ENCODE data around the gene TARBP1.
"Not testable (repeated sequence)": the region's sequence is repeated elsewhere in the genome, so short reads cannot be mapped to it uniquely, and the experiment has no call there.

Gene TARBP1

DNA sequence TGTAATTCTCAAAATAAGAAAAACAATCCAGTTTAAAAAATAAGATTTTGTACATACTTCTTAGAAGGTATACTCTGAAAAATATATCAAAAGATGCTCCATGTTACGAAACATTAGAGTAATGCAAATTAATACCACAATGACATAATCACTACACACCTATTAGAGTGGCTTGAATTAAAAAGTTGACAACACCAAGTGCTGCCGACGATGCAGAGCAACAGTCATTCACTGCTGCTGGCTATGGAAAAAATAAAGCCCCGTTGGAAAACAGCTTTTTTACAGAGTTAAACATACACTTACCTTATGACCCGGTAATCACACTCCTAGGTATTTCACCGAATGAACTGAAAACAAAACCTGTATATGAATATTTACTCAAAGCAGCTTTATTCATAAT, 90.9 kb downstream of the TARBP1 start:
- no peak for DNase-seq (ENCODE audit: low read depth, low spot score)
- no peaks in the 10 kb centered on the region for H3K9me3 ChIP-seq (ENCODE audit: insufficient read depth, low read length)
- no peaks in the 10 kb centered on the region for H3K27me3 ChIP-seq (ENCODE audit: insufficient read depth, insufficient read length)
- H3K36me3 ChIP-seq (ENCODE audit: insufficient read depth, insufficient read length, low read length) = peaks cover 30% of the 10 kb centered on the region
- no peak for TF ChIP-seq SUZ12 (IDR thresholded peaks at IDR 0.05; ENCODE audit: extremely low read depth, insufficient read depth, insufficient read length)
- no peak for TF ChIP-seq YY1 (IDR thresholded peaks at IDR 0.05; ENCODE audit: insufficient read depth, insufficient read length)
- no peak for TF ChIP-seq ZNF274 (IDR thresholded peaks at IDR 0.05; ENCODE audit: low read depth, low read length)
- no peak overlapping the region for H3K9ac ChIP-seq (ENCODE audit: insufficient read length, low read depth)
- H3K4me1 ChIP-seq (ENCODE audit: insufficient read depth, insufficient read length) = no peaks in the 10 kb centered on the region
- no peak overlapping the region for H3K4me3 ChIP-seq (ENCODE audit: insufficient read length, low read depth)

DNA sequence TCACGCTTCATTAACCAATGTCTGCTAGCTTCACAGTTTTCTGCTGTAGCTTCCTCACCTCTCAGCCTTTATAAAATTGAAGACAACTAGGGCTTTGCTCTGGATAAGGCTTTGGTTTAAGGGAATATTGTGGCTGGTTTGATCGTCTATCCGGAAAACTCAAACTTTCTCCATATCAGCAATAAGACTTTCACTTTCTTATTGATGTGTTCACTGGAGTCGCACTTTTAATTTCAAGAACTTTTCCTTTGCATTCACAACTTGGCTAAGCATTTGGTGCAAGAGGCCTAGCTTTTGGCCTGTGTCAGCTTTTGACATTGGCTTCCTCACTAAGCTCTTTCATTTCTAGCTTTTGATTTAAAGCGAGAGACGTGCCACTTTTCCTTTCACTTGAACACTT, 92.9 kb downstream of the TARBP1 start:
- no peaks in the 10 kb centered on the region for H3K27me3 ChIP-seq (ENCODE audit: insufficient read depth, insufficient read length)
- no peak for DNase-seq (ENCODE audit: low read depth, low spot score)
- H3K9ac ChIP-seq (ENCODE audit: insufficient read length, low read depth) = no peak overlapping the region
- no peaks in the 10 kb centered on the region for H3K4me1 ChIP-seq (ENCODE audit: insufficient read depth, insufficient read length)
- TF ChIP-seq SUZ12 (IDR thresholded peaks at IDR 0.05; ENCODE audit: extremely low read depth, insufficient read depth, insufficient read length) = no peak
- TF ChIP-seq YY1 (IDR thresholded peaks at IDR 0.05; ENCODE audit: insufficient read depth, insufficient read length) = no peak
- TF ChIP-seq ZNF274 (IDR thresholded peaks at IDR 0.05; ENCODE audit: low read depth, low read length) = no peak
- H3K36me3 ChIP-seq (ENCODE audit: insufficient read depth, insufficient read length, low read length) = peaks cover 29% of the 10 kb centered on the region
- H3K9me3 ChIP-seq (ENCODE audit: insufficient read depth, low read length) = no peaks in the 10 kb centered on the region
- H3K4me3 ChIP-seq (ENCODE audit: insufficient read length, low read depth) = no peak overlapping the region

DNA sequence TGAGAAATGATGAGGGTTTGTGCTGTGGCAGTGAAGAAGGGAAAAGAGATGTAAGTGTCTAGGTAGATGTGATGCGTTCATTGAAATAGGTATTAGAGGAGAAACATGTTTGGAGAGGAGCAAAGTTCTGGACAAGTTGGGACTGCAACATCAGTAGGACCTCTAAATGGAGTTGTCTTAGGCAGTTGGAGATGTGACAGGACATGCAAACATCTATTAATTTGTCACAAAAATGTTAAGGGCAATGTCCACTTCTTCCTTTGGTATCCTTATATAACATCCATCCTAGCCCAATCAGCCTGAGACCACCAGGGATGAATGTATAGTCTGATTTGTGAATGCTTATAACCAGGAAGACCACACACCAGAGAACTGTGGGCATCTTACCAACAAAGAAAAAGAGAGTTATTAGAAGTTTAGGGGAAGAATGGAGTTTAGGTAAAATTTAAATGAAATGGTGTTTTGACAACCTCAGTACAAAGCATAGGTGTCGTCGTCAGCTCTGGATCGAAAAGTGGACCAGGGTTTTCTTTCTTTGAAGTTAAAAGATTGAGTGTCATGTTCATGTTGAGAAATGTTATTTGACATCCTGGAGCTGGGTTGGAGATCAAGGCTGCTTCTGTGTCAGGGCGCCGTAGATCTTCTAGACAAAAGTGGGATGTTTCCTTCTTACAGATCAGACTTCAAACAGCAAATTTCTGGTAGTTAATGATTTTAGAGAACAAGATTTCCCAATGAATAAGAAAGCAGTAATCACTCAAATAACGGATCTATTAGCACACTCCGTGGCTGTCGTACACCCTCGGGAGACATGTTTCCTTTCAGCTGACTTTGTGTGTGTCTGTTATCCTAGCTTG, 97.1 kb downstream of the TARBP1 start:
- no peak overlapping the region for H3K9ac ChIP-seq (ENCODE audit: insufficient read length, low read depth)
- H3K4me3 ChIP-seq (ENCODE audit: insufficient read length, low read depth) = no peak overlapping the region
- H3K4me1 ChIP-seq (ENCODE audit: insufficient read depth, insufficient read length) = no peaks in the 10 kb centered on the region
- TF ChIP-seq YY1 (IDR thresholded peaks at IDR 0.05; ENCODE audit: insufficient read depth, insufficient read length) (no peak), ZNF274 (IDR thresholded peaks at IDR 0.05; ENCODE audit: low read depth, low read length) (no peak), SUZ12 (IDR thresholded peaks at IDR 0.05; ENCODE audit: extremely low read depth, insufficient read depth, insufficient read length) (no peak)
- H3K9me3 ChIP-seq (ENCODE audit: insufficient read depth, low read length) = peaks cover 5% of the 10 kb centered on the region; the same call in 1 of the 2 replicates
- no peaks in the 10 kb centered on the region for H3K27me3 ChIP-seq (ENCODE audit: insufficient read depth, insufficient read length)
- peaks cover 57% of the 10 kb centered on the region for H3K36me3 ChIP-seq (ENCODE audit: insufficient read depth, insufficient read length, low read length)
- no peak for DNase-seq (ENCODE audit: low read depth, low spot score)

DNA sequence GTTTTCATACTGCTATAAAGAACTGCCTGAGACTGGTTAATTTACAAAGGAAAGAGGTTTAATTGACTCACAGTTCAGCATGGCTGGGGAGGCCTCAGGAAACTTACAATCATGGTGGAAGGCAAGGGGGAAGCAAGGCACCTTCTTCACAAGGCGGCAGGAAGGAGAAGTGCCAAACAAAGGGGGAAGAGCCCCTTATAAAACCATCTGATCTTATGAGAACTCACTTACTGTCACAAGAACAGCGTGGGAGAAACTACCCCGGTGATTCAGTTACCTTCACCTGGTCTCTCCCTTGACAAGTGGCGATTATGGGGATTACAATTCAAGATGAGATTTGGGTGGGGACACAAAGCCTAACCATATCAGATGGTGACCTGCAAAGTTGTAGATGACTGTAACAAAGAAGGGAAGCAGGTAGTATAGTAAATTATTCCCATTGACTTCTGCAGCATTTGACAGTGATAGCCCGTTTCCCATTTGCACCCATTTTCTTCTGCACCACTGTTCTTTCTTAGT, 99.3 kb downstream of the TARBP1 start:
- not testable (repeated sequence) for DNase-seq (ENCODE audit: low read depth, low spot score); H3K4me3 ChIP-seq (ENCODE audit: insufficient read length, low read depth); H3K27me3 ChIP-seq (ENCODE audit: insufficient read depth, insufficient read length); H3K9me3 ChIP-seq (ENCODE audit: insufficient read depth, low read length); H3K9ac ChIP-seq (ENCODE audit: insufficient read length, low read depth); H3K4me1 ChIP-seq (ENCODE audit: insufficient read depth, insufficient read length)
- H3K36me3 ChIP-seq (ENCODE audit: insufficient read depth, insufficient read length, low read length) = peaks cover 72% of the 10 kb centered on the region

DNA sequence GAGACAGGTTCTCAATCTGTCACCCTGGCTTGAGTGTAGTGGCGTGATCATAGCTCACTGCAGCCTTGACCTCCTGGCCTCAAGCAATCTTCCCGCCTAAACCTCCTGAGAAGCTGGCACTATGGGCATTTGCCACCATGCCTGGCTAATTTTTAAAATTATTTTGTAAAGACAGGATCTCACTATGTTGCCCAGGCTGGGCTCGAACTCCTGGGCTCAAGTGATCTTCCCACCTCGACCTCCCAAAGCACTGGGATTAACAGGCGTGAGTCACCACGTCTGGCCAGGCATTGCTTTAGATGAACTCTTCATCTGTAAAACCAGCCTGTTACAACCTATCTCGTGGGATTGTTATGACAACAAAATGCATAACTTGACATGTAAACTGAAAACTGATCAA, 103.3 kb downstream of the TARBP1 start:
- H3K4me1 ChIP-seq (ENCODE audit: insufficient read depth, insufficient read length) = no peaks in the 10 kb centered on the region
- peaks cover 5% of the 10 kb centered on the region; the same call in 1 of the 2 replicates for H3K9me3 ChIP-seq (ENCODE audit: insufficient read depth, low read length)
- no peak for DNase-seq (ENCODE audit: low read depth, low spot score)
- H3K27me3 ChIP-seq (ENCODE audit: insufficient read depth, insufficient read length) = no peaks in the 10 kb centered on the region
- no peak overlapping the region for H3K4me3 ChIP-seq (ENCODE audit: insufficient read length, low read depth)
- no peak overlapping the region for H3K9ac ChIP-seq (ENCODE audit: insufficient read length, low read depth)
- TF ChIP-seq ZNF274 (IDR thresholded peaks at IDR 0.05; ENCODE audit: low read depth, low read length) (no peak), YY1 (IDR thresholded peaks at IDR 0.05; ENCODE audit: insufficient read depth, insufficient read length) (no peak), SUZ12 (IDR thresholded peaks at IDR 0.05; ENCODE audit: extremely low read depth, insufficient read depth, insufficient read length) (no peak)
- H3K36me3 ChIP-seq (ENCODE audit: insufficient read depth, insufficient read length, low read length) = peaks cover 54% of the 10 kb centered on the region

DNA sequence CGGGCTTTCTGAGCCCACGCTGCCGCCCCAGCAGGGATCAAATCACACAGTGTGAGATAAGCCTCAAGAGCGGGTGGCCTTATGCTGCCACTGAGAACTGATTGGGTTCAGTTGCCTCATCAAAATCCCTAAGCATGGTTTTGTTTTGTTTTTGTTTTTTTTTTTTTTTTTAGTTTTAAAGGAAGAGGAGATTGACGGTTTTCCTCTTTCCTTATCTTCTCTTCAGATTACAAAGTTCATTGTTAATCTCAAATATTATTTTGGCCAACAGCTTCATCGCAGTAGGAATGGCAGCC, 105.1 kb downstream of the TARBP1 start:
- Histone ChIP-seq H3K9ac (ENCODE audit: insufficient read length, low read depth) (peak overlapping the region; percentile 83), H3K36me3 (ENCODE audit: insufficient read depth, insufficient read length, low read length) (peaks cover 40% of the 10 kb centered on the region), H3K4me3 (ENCODE audit: insufficient read length, low read depth) (peak overlapping the region; percentile 82), H3K27me3 (ENCODE audit: insufficient read depth, insufficient read length) (no peaks in the 10 kb centered on the region), H3K4me1 (ENCODE audit: insufficient read depth, insufficient read length) (no peaks in the 10 kb centered on the region), H3K9me3 (ENCODE audit: insufficient read depth, low read length) (0 out of 2 replicates have a peak, but pooled peaks cover under 1% of the 10 kb centered on the region)
- no peak for DNase-seq (ENCODE audit: low read depth, low spot score)
- no peak for TF ChIP-seq YY1 (IDR thresholded peaks at IDR 0.05; ENCODE audit: insufficient read depth, insufficient read length)
- TF ChIP-seq ZNF274 (IDR thresholded peaks at IDR 0.05; ENCODE audit: low read depth, low read length) = no peak
- no peak for TF ChIP-seq SUZ12 (IDR thresholded peaks at IDR 0.05; ENCODE audit: extremely low read depth, insufficient read depth, insufficient read length)

DNA sequence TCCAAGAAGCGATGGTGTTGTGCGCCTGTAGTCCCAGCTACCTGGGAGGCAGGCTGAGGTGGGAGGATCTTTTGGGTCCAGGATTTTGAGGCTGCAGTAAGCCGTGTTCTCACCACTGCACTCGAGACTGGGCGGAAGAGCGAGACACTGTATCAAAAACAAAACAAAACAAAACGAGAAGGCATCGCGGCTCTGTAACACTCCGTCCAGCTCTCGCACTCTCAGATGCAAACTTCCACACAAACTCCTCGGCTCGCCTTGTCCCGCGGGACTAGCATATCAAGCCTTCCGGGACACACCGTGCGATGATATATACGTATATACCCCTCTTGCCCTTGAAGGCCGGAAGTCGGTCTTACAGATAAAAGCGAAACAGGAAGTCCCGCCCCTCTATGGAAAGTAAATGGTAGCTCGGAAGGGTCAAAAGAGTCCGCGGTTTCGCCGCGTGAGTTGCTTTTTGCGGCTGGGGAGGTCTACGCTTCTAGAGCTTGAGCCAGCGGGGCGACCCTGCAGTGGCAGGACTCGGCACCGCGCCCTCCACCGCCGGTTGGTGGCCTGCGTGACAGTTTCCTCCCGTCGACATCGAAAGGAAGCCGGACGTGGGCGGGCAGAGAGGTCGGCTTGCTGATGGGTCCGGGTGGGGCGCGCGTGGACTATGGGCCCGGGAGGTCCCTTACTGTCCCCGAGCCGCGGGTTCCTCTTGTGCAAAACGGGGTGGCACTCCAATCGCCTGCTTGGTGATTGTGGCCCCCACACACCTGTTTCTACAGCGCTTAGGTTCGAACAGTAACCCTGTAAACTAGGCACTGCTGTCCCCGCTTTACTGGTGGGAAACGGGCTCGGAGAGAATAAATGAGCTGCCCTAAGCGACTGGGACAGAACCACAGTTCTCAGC, 105.7 kb downstream of the TARBP1 start, which contains the start of gene COA6:
COA6 (plus strand) TSS at position 393 of the 895 bp plus-strand sequence; CDS start at position 404, 11 bp downstream.
- Histone ChIP-seq H3K9ac (ENCODE audit: insufficient read length, low read depth) (peak within 1 kb of the TSS; percentile 83), H3K4me3 (ENCODE audit: insufficient read length, low read depth) (peak within 1 kb of the TSS; percentile 82), H3K4me1 (ENCODE audit: insufficient read depth, insufficient read length) (no peaks in the 10 kb centered on the region), H3K36me3 (ENCODE audit: insufficient read depth, insufficient read length, low read length) (peaks cover 38% of the 10 kb centered on the region), H3K27me3 (ENCODE audit: insufficient read depth, insufficient read length) (no peaks in the 10 kb centered on the region), H3K9me3 (ENCODE audit: insufficient read depth, low read length) (no peaks in the 10 kb centered on the region)
- TF ChIP-seq SUZ12 (IDR thresholded peaks at IDR 0.05; ENCODE audit: extremely low read depth, insufficient read depth, insufficient read length) (no peak), YY1 (IDR thresholded peaks at IDR 0.05; ENCODE audit: insufficient read depth, insufficient read length) (no peak)
- DNase-seq (ENCODE audit: low read depth, low spot score) = peak; percentile 96

All from NT2/D1 (cell line).